Pons (tissue), 1 donor: Measurements from ENCODE around the gene ABCA1.
"Not testable (repeated sequence)": the region's sequence is repeated elsewhere in the genome, so short reads cannot be mapped to it uniquely, and the experiment has no call there.

Source experiments
- DNase-seq: peaks from one replicate; pipeline ENCODE4 v3.0.0-alpha.2; 2016; ENCODE audit warnings: low spot score

ABCA1 gene

GRCh38 chr9:104868687-104869404 is 59.1 kb downstream of the ABCA1 start:
- DNase-seq: peak; percentile 80

DNA sequence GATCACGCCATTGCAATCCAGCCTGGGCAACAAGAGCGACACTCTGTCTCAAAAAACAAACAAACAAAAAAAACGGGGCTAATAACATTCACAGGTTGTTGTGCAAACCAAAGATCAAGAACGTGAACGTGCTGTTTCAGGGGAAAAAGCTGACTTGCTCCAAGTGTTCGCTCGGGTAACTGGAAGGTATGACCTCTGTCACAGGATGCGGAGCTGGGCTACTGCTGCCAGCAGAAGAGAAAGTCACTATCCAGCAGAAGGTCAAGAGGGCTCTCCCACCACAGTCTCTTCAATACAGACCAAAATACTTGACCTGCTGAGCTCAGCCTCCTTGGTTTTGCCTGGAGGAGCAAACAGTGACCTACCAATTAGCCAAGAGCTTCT is 59.7 kb downstream of the ABCA1 start:
- DNase-seq: no peak

- no peak for DNase-seq
Measured at GRCh38 chr9:104866191-104866590, 61.8 kb downstream of the ABCA1 start.

DNA sequence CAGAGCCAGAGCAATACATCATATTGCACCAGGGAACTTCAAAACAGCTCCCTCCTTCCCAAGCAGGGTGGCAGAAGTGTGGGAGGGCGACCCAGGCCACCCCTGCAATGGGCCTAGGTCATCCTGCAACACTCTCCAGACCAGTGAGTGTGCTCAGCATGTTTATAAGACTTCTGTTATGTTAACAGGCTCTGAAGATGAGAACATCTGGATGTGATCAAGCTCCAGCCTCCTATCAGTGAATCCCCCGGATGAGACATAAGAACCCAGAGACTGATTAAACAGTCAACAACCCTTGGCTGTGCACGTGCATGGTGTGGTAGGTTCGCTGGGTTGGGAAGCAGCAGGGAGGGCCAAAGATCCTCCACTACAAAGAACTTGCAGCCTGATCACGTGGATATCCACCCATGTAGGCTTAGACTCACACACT is 63.3 kb downstream of the ABCA1 start:
- no peak for DNase-seq

DNA sequence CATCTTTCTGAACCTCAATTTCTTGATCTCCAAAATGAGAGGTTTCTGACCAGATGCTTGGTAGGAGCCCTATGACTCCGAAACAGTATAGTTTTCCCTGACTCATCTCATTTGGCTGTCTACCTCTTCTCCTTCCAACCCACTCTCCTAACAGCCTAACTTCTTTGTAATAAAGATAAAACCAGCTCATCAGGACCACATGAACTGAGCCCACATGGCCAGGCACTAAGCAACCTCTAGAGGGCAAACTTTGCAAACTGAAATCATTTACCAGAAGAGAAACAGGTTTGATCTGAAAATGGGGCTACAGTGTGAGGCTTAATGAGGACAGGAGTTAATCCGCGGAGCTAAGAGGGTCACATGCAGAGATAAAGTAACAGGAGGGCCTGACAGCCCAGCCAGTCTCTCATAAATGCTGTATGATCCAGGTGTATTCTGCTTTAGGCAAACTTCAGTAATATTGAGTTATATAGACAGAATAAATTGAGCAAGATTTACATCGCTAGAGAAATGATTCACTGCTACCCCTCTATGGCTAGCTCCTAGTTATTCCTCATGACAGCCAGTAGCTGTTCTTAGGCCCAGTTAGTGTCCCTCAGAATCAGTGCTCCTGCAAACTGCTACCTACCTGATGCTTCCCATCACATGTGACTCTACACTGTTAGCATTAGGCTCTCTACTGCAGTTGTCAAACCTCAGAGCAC is 64.6 kb downstream of the ABCA1 start:
- DNase-seq: peak; percentile 89

GRCh38 chr9:104861397-104861796 is 66.6 kb downstream of the ABCA1 start:
- no peak for DNase-seq

GRCh38 chr9:104860263-104860662 is 67.7 kb downstream of the ABCA1 start:
- peak; percentile 43 for DNase-seq

GRCh38 chr9:104858846-104859245 is 69.1 kb downstream of the ABCA1 start:
- DNase-seq: no peak

DNA sequence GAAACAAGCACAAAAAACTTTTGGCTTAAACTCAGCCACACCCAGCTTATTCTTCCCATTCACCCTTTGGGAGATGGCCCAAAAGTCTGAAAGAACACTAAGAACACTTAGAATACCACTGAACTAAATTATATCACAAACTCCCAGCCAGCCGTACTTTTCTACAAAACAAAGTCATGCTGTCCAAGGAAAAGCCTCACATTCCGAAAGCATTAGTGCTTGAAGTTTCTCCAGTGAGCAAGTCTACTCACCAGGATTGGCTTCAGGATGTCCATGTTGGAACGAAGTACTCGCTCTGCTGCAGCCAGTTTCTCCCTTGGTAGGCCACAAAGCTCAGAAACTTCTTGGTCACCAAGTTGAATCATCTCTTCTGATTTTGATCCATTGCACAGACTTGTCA is 69.7 kb downstream of the ABCA1 start:
- DNase-seq: no peak

- DNase-seq: no peak
Measured at GRCh38 chr9:104856413-104856941, 71.5 kb downstream of the ABCA1 start.

- no peak for DNase-seq
Measured at GRCh38 chr9:104855807-104856206, 72.1 kb downstream of the ABCA1 start.

GRCh38 chr9:104855258-104855657 is 72.7 kb downstream of the ABCA1 start:
- DNase-seq: not testable (repeated sequence)

GRCh38 chr9:104854613-104855012 is 73.3 kb downstream of the ABCA1 start:
- DNase-seq: no peak

DNA sequence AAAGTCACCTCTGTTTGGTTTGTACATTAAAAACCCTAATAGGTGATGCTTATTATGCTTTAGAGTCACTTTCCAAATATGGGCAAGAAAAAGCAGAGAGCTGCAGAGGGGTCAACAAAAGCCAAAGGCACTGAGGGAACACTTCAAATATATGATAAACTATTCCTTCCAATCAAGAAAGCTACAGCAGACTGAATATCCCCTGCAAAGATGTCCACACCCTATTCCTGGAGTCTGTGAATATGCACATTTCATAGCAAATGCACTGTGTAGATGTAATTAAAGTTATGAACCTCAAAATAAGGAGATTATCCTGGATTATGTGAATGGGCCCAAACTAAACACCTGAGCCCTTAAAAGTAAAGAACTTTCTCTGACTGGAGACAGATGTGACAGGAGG is 74.3 kb downstream of the ABCA1 start:
- no peak for DNase-seq

DNA sequence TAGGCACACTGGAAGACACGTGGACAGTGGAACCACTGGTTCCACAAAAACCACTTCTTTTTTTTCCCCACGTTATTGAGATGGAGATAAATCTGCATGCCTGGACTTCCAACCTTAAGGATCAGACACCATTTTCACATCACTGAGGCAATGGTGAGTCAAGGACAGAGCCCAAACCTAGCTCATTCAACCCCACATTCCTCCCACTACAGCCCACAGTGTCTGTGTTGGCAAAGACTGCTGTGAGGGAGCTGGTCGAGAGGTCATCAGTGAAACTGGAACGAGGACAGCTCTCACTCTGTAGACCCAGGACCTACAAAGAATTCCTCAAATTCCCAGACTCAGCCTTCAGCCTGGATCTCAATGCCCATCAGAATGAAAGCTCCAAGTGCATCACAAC is 74.8 kb downstream of the ABCA1 start:
- no peak for DNase-seq

GRCh38 chr9:104851546-104851920 is 76.4 kb downstream of the ABCA1 start:
- no peak for DNase-seq

DNA sequence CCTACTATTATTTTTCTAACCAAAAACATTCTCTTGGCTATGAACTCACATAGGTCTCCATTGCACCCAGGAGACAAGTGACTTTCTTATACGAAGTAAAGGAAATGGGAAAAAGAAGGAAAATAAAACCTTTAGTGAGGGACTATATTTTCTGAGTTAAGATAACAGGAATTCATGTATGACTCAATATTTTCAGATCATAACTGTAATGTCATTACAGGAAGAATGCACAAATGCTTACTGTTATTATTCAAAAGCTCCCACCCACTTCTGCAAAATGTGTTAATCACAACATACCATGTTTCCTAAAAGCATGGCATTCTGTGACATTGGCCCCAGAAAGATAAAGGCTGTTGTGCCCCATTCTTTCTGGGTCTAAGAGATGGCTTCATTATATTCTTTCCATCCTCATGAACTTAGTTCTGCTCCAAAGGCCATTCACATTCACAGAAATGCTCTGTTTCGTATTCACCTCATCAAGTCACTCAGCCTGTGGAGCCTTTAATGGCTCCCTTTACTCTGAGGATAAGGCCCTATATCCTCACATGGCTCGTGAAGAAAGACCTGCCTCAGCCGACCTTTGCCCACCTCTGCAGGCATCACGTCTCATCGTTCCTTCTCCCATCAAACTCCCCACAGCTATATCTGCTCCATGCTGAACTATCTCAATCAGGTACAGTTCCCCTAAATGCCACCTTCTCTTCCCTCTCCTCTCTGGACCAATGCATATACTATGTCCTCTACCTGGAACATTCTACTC is 77.0 kb downstream of the ABCA1 start:
- DNase-seq: no peak

- no peak for DNase-seq
Measured at GRCh38 chr9:104849023-104849422, 78.9 kb downstream of the ABCA1 start.

DNA sequence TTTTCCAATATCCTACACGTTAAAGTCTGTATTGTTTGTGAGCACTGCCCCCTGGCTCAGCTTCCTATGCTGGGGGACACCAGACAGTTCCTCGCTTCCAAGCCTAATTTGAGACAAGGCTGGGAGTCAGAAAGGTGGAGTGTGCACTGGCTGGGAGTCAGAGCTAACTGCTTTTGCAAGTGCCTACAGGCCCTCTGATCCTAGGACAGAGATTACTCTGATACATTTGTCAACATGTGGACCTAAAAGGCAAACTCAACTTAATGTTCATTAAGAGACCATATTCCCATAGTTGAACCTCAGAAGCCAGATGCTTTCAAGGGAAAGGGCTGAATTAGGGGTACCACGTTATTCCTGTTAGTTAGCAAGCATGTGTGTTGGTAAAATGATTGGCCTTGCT is 83.2 kb downstream of the ABCA1 start:
- no peak for DNase-seq

DNA sequence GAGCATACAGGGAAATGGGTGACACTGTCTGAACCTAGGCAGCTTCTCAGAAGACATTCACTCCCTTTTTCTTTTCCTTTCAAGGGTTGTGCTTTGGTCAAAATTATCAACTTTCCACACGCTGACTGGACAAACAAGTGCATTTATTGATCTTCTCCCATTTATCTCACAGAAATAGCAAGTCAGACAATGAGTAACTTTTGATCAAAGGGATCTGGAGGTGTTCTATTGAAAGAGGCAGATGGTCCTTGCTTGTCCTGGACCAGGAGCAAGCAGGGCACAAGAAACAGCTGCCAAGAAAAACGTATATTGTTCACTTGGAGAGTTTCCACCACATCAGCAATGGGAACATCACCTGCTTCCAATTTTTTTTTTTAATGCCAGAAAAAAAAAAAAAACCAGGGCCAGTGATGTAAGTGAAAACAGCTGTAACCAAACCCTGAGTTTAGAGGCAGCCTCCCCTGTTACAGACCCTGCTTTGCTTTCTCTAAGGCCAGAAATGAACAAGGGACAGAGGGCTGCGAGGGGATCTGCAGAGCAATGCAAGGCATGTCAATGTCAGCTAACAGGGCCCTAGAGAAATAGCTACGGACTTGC is 84.2 kb downstream of the ABCA1 start:
- DNase-seq: no peak

DNA sequence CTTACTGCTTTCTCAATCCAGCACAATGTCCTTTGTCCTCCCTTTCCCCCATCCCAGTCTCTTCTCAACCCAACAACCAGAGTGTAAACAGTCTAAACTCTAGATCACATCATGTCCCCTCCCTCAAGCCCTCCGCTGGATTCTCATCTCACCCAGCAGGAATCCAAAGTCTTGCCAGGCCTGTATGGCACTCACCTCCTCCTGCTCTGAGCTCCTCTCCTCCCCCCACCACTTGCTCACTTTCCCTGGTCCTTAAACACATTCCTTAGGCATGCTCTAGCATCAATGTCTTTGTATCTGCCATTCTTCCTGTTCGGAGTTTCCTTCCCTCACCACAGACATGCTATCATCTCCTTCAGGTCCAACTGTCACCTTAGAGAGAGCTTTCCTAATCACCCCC is 85.3 kb downstream of the ABCA1 start:
- DNase-seq: no peak

- DNase-seq: no peak
Measured at GRCh38 chr9:104841601-104842141, 86.3 kb downstream of the ABCA1 start.
